HEK293T (cell line): ENCODE results near the gene RGL1.

ENCODE experiments used
- FOXK2 ChIP-seq: fragments of 450-650 bp; IDR thresholded peaks from 2 replicates; pipeline ENCODE4 v1.6.1; 2016; ENCODE audit warnings: mild to moderate bottlenecking
- L3MBTL2 ChIP-seq: fragments of 450-650 bp; conservative IDR thresholded peaks from 2 replicates; pipeline ENCODE4 v1.6.1; 2016; ENCODE audit warnings: mild to moderate bottlenecking
- LEF1 ChIP-seq: fragments of 450-650 bp; IDR thresholded peaks from 2 replicates; pipeline ENCODE4 v1.6.1; 2017; ENCODE audit warnings: mild to moderate bottlenecking, borderline replicate concordance
- NFRKB ChIP-seq: fragments of 450-650 bp; IDR thresholded peaks from 2 replicates; pipeline ENCODE4 v1.6.1; 2016; ENCODE audit warnings: mild to moderate bottlenecking, moderate library complexity
- TARDBP ChIP-seq: fragments of 450-650 bp; IDR thresholded peaks from 2 replicates; pipeline ENCODE4 v1.6.1; 2016

- TF ChIP-seq LEF1 (no peak), TARDBP (no peak), NFRKB (no peak), L3MBTL2 (no peak), FOXK2 (no peak)
These were observed 132.7 kb downstream of the RGL1 start for GRCh38 chr1:183937611-183938010.
